Tibial artery (tissue), 4 donors: ENCODE data around the gene FARP1.
"Not testable (repeated sequence)": the region's sequence is repeated elsewhere in the genome, so short reads cannot be mapped to it uniquely, and the experiment has no call there.

Experiments
- DNase-seq, 2 donors: peaks; one replicate each; pipeline ENCODE4 v3.0.0-alpha.2; 2019
- H3K27ac ChIP-seq, 2 donors: fragments of 200-600 bp; sonication (generic) in 1 of 2; 1 replicate in 1 of 2; 2 replicates in 1 of 2; pipeline ENCODE4 v1.5.1; 2018 to 2019; ENCODE audit warnings: mild to moderate bottlenecking in 1 of 2
- H3K27me3 ChIP-seq, 2 donors: fragments of 200-600 bp; sonication (generic) in 1 of 2; one replicate each; pipeline versions ENCODE4 v1.5.1 to v1.6.0; 2016 to 2019
- H3K36me3 ChIP-seq, 3 donors: fragments of 200-600 bp; sonication (generic) in 2 of 3; one replicate each; pipeline ENCODE4 v1.5.1; 2016 to 2019; ENCODE audit warnings: mild to moderate bottlenecking in 2 of 3
- H3K4me1 ChIP-seq, 4 donors: fragments of 200-600 bp; sonication (generic) in 2 of 4; 1 replicate in 3 of 4; 2 replicates in 1 of 4; pipeline ENCODE4 v1.5.1; 2016 to 2019
- H3K4me3 ChIP-seq, 2 donors: fragments of 200-600 bp; sonication (generic) in 1 of 2; 1 replicate in 1 of 2; 2 replicates in 1 of 2; pipeline ENCODE4 v1.5.1; 2018 to 2019; ENCODE audit warnings: mild to moderate bottlenecking in 2 of 2
- H3K9me3 ChIP-seq, 3 donors: fragments of 200-600 bp; sonication (generic) in 1 of 3; one replicate each; pipeline ENCODE4 v1.5.1; 2016 to 2019
- CTCF ChIP-seq, 2 experiments: fragments of 200-600 bp in 1 of 2; fragments of 450-650 bp in 1 of 2; IDR thresholded peaks; one replicate each; pipeline ENCODE4 v1.5.1; 2017 to 2019; ENCODE audit warnings: antibody characterized with exemption in 2 of 2, mild to moderate bottlenecking in 1 of 2, moderate library complexity in 1 of 2
- intact Hi-C: fragments of 100-400 bp; cut with DNase I; formaldehyde crosslinking; loops from one replicate; pipeline ENCODE4 v1.15.0; 2023; ENCODE audit warnings: low total_unique reads

Gene FARP1

GRCh38 chr13:98267080-98267912 lies 124.4 kb downstream of the FARP1 start:
- no peaks in the 10 kb centered on the region for H3K27me3 ChIP-seq
- H3K27ac ChIP-seq: no peak overlapping the region
- no peak for TF ChIP-seq CTCF (IDR thresholded peaks at IDR 0.05)
- intact Hi-C loops: no loop called here
- H3K9me3 ChIP-seq: no peaks in the 10 kb centered on the region
- no peaks in the 10 kb centered on the region for H3K36me3 ChIP-seq
- peaks cover 0 to 10% (median 4%) of the 10 kb centered on the region in 4 donors for H3K4me1 ChIP-seq
- DNase-seq: no peak
- H3K4me3 ChIP-seq: no peak overlapping the region

- DNase-seq: no peak
- Histone ChIP-seq H3K36me3 (no peaks in the 10 kb centered on the region), H3K27ac (no peak overlapping the region), H3K4me1 (peaks cover 0 to 12% (median 5%) of the 10 kb centered on the region in 4 donors), H3K27me3 (no peaks in the 10 kb centered on the region), H3K4me3 (no peak overlapping the region), H3K9me3 (no peaks in the 10 kb centered on the region)
- intact Hi-C loops: no loop called here
- TF ChIP-seq CTCF (IDR thresholded peaks at IDR 0.05): no peak
Measured at GRCh38 chr13:98269386-98269785, 126.5 kb downstream of the FARP1 start.

GRCh38 chr13:98270819-98271218 lies 127.9 kb downstream of the FARP1 start:
- Histone ChIP-seq H3K36me3 (no peaks in the 10 kb centered on the region), H3K4me1 (peaks cover 0 to 20% (median 8%) of the 10 kb centered on the region in 4 donors), H3K27ac (no peak overlapping the region), H3K4me3 (no peak overlapping the region), H3K27me3 (no peaks in the 10 kb centered on the region), H3K9me3 (no peaks in the 10 kb centered on the region)
- TF ChIP-seq CTCF (IDR thresholded peaks at IDR 0.05): no peak
- intact Hi-C loops: no loop called here
- DNase-seq: no peak

GRCh38 chr13:98271646-98272045 lies 128.8 kb downstream of the FARP1 start:
- intact Hi-C loops, H3K27me3 ChIP-seq, H3K27ac ChIP-seq, DNase-seq, H3K36me3 ChIP-seq, H3K4me3 ChIP-seq, H3K9me3 ChIP-seq: not testable (repeated sequence)
- H3K4me1 ChIP-seq: peaks cover 0 to 29% (median 7%) of the 10 kb centered on the region in 4 donors

GRCh38 chr13:98272549-98272948 lies 129.7 kb downstream of the FARP1 start:
- DNase-seq: no peak
- H3K36me3 ChIP-seq: no peaks in the 10 kb centered on the region
- H3K27ac ChIP-seq: no peak overlapping the region
- H3K27me3 ChIP-seq: no peaks in the 10 kb centered on the region
- TF ChIP-seq CTCF (IDR thresholded peaks at IDR 0.05): no peak
- no peaks in the 10 kb centered on the region for H3K9me3 ChIP-seq
- H3K4me1 ChIP-seq: peaks cover 0 to 29% (median 7%) of the 10 kb centered on the region in 4 donors
- intact Hi-C loops: no loop called here
- no peak overlapping the region for H3K4me3 ChIP-seq

- TF ChIP-seq CTCF (IDR thresholded peaks at IDR 0.05): no peak
- H3K4me3 ChIP-seq: no peak overlapping the region
- no peaks in the 10 kb centered on the region for H3K9me3 ChIP-seq
- peaks cover 0 to 25% (median 7%) of the 10 kb centered on the region in 4 donors for H3K4me1 ChIP-seq
- no peaks in the 10 kb centered on the region for H3K36me3 ChIP-seq
- intact Hi-C loops: no loop called here
- H3K27me3 ChIP-seq: no peaks in the 10 kb centered on the region
- no peak for DNase-seq
- no peak overlapping the region for H3K27ac ChIP-seq
Measured at GRCh38 chr13:98273067-98273823, 130.4 kb downstream of the FARP1 start.
